GM12874 (cell line): ENCODE results near the gene TRIM66.
A peak's percentile ranks its signal among the peaks of the same experiment; 100 is the strongest.

Experiments
- CTCF ChIP-seq: IDR thresholded peaks from 2 replicates; pipeline ENCODE4 v1.5.1; 2011; ENCODE audit warnings: low read depth, mild to moderate bottlenecking, control low read depth, low read length, moderate library complexity; ENCODE audit not compliant: insufficient read depth

The TRIM66 gene

GRCh38 chr11:8612522-8612921 is 69.9 kb downstream of the TRIM66 start:
- no peak for TF ChIP-seq CTCF

DNA sequence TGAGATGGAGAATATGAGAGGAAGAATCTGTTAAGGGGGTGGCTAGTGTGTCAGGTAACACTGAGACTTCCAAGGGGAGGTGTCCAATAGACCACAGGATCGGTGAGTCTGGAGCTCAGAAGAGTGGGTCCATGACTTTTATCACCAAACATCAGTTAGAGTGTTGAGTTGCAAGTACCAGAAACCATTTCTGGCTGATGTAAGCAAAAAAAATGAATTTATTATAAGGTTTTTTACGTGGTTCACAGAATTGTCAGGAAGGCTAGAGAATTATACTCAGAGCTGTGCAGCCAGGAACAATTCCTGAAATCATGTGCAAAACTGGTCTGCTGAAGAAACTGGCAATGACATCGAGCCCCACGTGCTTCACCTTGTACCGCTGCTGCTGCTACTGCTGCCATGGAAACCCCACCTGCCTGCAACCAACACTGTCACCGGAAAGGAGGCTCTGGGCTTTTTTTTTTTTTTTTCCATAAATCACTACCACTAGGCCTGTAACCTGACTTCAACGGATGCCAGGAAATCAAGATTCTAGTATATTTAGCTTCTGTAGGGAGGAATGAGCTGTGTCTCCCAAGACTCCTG is 71.8 kb downstream of the TRIM66 start:
- TF ChIP-seq CTCF, result no peak

GRCh38 chr11:8608652-8609051 is 73.8 kb downstream of the TRIM66 start:
- no peak for TF ChIP-seq CTCF

GRCh38 chr11:8605971-8606563 is 76.4 kb downstream of the TRIM66 start:
- TF ChIP-seq CTCF, result no peak

DNA sequence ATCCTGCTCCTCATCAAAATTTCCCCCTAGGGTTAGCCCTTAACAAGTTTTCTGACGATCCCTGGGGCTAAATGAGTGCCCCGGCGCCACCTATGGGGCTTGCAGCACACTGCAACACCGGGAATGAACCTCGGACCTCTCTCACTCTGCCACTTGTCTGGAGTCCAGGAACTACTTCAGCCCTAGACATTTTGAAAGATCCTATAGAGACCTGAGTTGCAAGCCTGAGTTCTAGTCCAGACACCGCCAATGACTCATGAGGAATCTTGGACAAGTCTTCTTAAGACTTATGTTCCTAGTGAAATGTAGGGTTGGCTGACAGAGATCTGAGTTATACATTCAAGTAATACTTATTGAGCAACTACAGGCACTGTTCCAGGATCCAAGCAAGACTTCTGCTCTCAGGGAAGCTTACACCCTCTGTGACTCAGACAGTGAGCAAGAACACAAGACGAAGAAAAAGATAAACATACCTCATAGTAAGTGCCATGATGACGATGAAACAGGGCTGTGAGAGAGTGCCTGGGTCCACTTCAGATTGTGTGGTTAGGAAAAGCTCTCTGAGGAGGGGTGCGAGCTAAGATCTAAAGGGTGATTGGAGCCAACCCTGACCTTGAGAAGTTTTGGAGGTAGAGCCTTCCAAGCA is 78.3 kb downstream of the TRIM66 start:
- peak; percentile 91 for TF ChIP-seq CTCF

- no peak for TF ChIP-seq CTCF
These were observed 78.8 kb downstream of the TRIM66 start for GRCh38 chr11:8603696-8604077.

DNA sequence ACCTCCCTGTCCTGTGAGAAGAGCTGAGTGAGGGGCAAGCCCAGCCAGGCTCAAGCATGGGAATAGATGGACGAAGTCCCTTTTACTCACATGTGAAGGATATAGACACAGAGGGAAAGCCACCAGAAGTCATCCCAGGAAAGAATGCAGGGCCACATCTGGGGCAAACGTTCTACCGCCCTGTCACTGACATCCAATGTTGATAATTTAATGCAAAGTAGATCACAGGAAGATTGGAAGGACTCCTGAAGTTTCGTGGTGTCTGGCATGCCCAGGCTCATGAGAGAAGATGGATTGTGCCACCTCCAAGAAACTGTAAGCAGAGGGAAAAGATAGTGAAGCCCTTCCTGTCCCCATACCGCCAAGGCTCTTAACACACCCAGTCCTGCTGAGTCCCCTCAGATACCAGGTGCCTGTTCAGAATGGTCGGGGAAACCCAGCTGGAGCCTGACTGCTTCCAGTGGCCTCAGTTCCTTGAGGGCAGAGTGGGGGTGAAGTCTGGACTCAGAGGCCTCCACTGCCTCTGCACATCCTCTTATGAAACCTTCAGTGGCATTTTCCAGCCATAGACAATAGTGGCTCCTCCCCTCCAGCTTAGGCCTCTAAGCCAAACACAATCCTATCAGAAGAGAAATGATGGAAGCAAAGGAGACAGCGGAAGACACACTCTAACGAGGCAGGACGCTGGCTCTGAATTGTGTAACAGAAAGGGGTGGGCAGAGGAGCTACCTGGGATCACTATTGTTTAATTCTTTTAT is 80.9 kb downstream of the TRIM66 start:
- no peak for TF ChIP-seq CTCF
